Kidney (tissue), 14 donors: ENCODE data around the gene HOXC12. TPM values are rescaled to one million over a fixed set of nuclear protein-coding genes. Genes with fewer than 3 reads are reported as not detected.

ENCODE experiments used
- DNase-seq, 5 donors: peaks; one replicate each; pipeline ENCODE4 v3.0.0-alpha.2; 2013 to 2020
- FAIRE-seq: peaks from 2 replicates; lab custom pipeline; 2012; peaks lifted over from hg19 to GRCh38; lab: Jason Lieb, UNC
- H3K27ac ChIP-seq, 2 donors: one replicate each; pipeline ENCODE4 v1.7.0; 2013; ENCODE audit warnings: low read depth in 2 of 2, low read length in 2 of 2, inconsistent platforms in 1 of 2
- H3K27me3 ChIP-seq: one replicate; pipeline ENCODE4 v1.7.1; 2013; ENCODE audit warnings: low read length, inconsistent platforms; ENCODE audit not compliant: control insufficient read depth, insufficient read depth
- H3K36me3 ChIP-seq, 3 donors: one replicate each; pipeline versions ENCODE4 v1.7.0 to v1.7.1; 2013; ENCODE audit warnings: low read length in 3 of 3, control low read depth in 1 of 3, inconsistent platforms in 1 of 3; ENCODE audit not compliant: insufficient read depth in 3 of 3, control insufficient read depth in 2 of 3
- H3K4me1 ChIP-seq, 3 donors: one replicate each; pipeline versions ENCODE4 v1.7.0 to v1.7.1; 2013; ENCODE audit warnings: low read length in 3 of 3, inconsistent platforms in 1 of 3, low read depth in 1 of 3; ENCODE audit not compliant: control insufficient read depth in 2 of 3, insufficient read depth in 2 of 3
- H3K4me3 ChIP-seq, 3 donors: one replicate each; pipeline versions ENCODE4 v1.7.0 to v1.8.1; 2013; ENCODE audit warnings: low read length in 3 of 3, control low read depth in 1 of 3, inconsistent platforms in 1 of 3
- H3K9ac ChIP-seq, 3 donors: one replicate each; pipeline versions ENCODE4 v1.7.0 to v1.7.1; 2013; ENCODE audit warnings: low read length in 3 of 3, control low read depth in 1 of 3, inconsistent platforms in 1 of 3
- H3K9me3 ChIP-seq, 3 donors: one replicate each; pipeline versions ENCODE4 v1.7.0 to v1.7.1; 2013; ENCODE audit warnings: low read length in 3 of 3, control low read depth in 1 of 3, inconsistent platforms in 1 of 3; ENCODE audit not compliant: control insufficient read depth in 2 of 3, insufficient read depth in 1 of 3
- CTCF ChIP-seq: IDR thresholded peaks from 3 replicates; pipeline ENCODE4 v1.5.1; 2012; ENCODE audit warnings: mild to moderate bottlenecking, moderate library complexity, borderline replicate concordance; ENCODE audit not compliant: insufficient read depth; ENCODE audit errors: extremely low read depth
- intact Hi-C: fragments of 100-400 bp; cut with DNase I; formaldehyde crosslinking; loops from one replicate; pipeline ENCODE4 v1.11.1; 2022
- polyA plus RNA-seq: library from polyadenylated mRNA; stranded (reverse); fragments of 350-450 nt; fragmentation: Illumina TruSeq; extraction: RNeasy Lipid Tissue Mini Kit (QIAGEN cat#74804); gene quantifications from one replicate; pipeline ENCODE4 v1.2.3, GENCODE V29; 2014; ENCODE audit warnings: low read depth, low replicate concordance; ENCODE audit not compliant: insufficient read depth
- total RNA-seq: library from RNA; stranded (reverse); fragmentation: NEBNext Ultra II Directional; extraction: Animal tissue kit (Norgen Biotek cat#: 25700); gene quantifications from one replicate; pipeline ENCODE4 v1.2.1, GENCODE V29; 2021
- donor health status: control.
- donor health status: control.
- donor health status: control.
- donor health status: control.
- donor health status: control.
- donor health status: DM: yes; HTN: yes; CAD: no.
- donor health status: Normal renal cell carcinoma (clear cell type).

Gene HOXC12
- total and polyA plus RNA-seq, 2 donors from 2014 or later, result not detected

GRCh38 chr12:53944209-53944608, 10.5 kb upstream of the HOXC12 start:
- H3K9me3 ChIP-seq, result no peaks in the 10 kb centered on the region
- no peak overlapping the region for H3K4me3 ChIP-seq
- intact Hi-C loops, result no loop called here
- FAIRE-seq (no peak), DNase-seq (no peak)
- TF ChIP-seq CTCF, result no peak
- H3K27me3 ChIP-seq, result peaks cover 85% of the 10 kb centered on the region
- no peak overlapping the region for H3K9ac ChIP-seq
- H3K4me1 ChIP-seq, result no peaks in the 10 kb centered on the region
- no peaks in the 10 kb centered on the region for H3K36me3 ChIP-seq
- no peak overlapping the region for H3K27ac ChIP-seq

GRCh38 chr12:53944907-53945847, 9.5 kb upstream of the HOXC12 start:
- H3K9me3 ChIP-seq, result no peaks in the 10 kb centered on the region
- no peak for DNase-seq
- peaks cover 89% of the 10 kb centered on the region for H3K27me3 ChIP-seq
- TF ChIP-seq CTCF, result no peak
- H3K4me3 ChIP-seq, result no peak overlapping the region
- no peaks in the 10 kb centered on the region for H3K4me1 ChIP-seq
- H3K27ac ChIP-seq, result no peak overlapping the region
- H3K9ac ChIP-seq, result no peak overlapping the region
- no peaks in the 10 kb centered on the region for H3K36me3 ChIP-seq
- FAIRE-seq, result no peak
- intact Hi-C loops, result no loop called here

GRCh38 chr12:53947743-53948142, 7.0 kb upstream of the HOXC12 start:
- no peak for TF ChIP-seq CTCF
- FAIRE-seq, result no peak
- H3K4me1 ChIP-seq, result no peaks in the 10 kb centered on the region

More at GRCh38 chr12:53947743-53948142, 7.0 kb upstream of the HOXC12 start:
- Histone ChIP-seq H3K4me3 (no peak overlapping the region), H3K36me3 (no peaks in the 10 kb centered on the region), H3K9me3 (no peaks in the 10 kb centered on the region), H3K9ac (no peak overlapping the region), H3K27ac (no peak overlapping the region), H3K27me3 (peaks cover 88% of the 10 kb centered on the region)
- no peak for DNase-seq
- intact Hi-C loops, result no loop called here
